Neural progenitor cell (in vitro differentiated cells): ENCODE data around the gene SPATA13. TPM values are rescaled to one million over a fixed set of nuclear protein-coding genes. Genes with fewer than 3 reads are reported as not detected.

Source experiments
- DNase-seq: peaks from one replicate; pipeline ENCODE4 v3.0.0-alpha.2; 2016; ENCODE audit warnings: low spot score
- H2AFZ ChIP-seq: fragments of 200-600 bp; sonication (generic); replicated peaks from 2 replicates; pipeline ENCODE4 v1.6.1; 2016; ENCODE audit warnings: antibody characterized with exemption
- H3F3A ChIP-seq: fragments of 200-600 bp; sonication (generic); 2 replicates; pipeline ENCODE4 v1.6.1; 2016; ENCODE audit warnings: antibody characterized with exemption, low read depth
- H3K27ac ChIP-seq: fragments of 200-600 bp; sonication (generic); 2 replicates; pipeline ENCODE4 v1.5.1; 2016; ENCODE audit warnings: mild to moderate bottlenecking
- H3K27me3 ChIP-seq: fragments of 200-600 bp; sonication (generic); 2 replicates; pipeline ENCODE4 v1.6.1; 2016; ENCODE audit warnings: mild to moderate bottlenecking, moderate library complexity
- H3K36me3 ChIP-seq: fragments of 200-600 bp; sonication (generic); 2 replicates; pipeline ENCODE4 v1.5.1; 2016
- H3K4me1 ChIP-seq: fragments of 200-600 bp; sonication (generic); 2 replicates; pipeline ENCODE4 v1.6.1; 2016; ENCODE audit warnings: mixed run types
- H3K4me2 ChIP-seq: fragments of 200-600 bp; sonication (generic); 2 replicates; pipeline ENCODE4 v1.6.1; 2016
- H3K4me3 ChIP-seq: fragments of 200-600 bp; sonication (generic); 2 replicates; pipeline ENCODE4 v1.5.1; 2016
- H3K79me2 ChIP-seq: fragments of 200-600 bp; sonication (generic); 2 replicates; pipeline ENCODE4 v1.6.1; 2016; ENCODE audit warnings: low read depth
- H3K9ac ChIP-seq: fragments of 200-600 bp; sonication (generic); 2 replicates; pipeline ENCODE4 v1.6.1; 2016
- H3K9me3 ChIP-seq: fragments of 200-600 bp; sonication (generic); 2 replicates; pipeline ENCODE4 v1.5.1; 2016; ENCODE audit warnings: low read depth
- H4K20me1 ChIP-seq: fragments of 200-600 bp; sonication (generic); 2 replicates; pipeline ENCODE4 v1.6.1; 2016; ENCODE audit warnings: low read depth
- H3K27ac Mint-ChIP-seq: 3 replicates; pipeline ENCODE4 v1.8.0; 2021; ENCODE audit warnings: mixed read lengths
- H3K27me3 Mint-ChIP-seq: 2 replicates; pipeline ENCODE4 v1.8.0; 2022; ENCODE audit warnings: low read depth, mild to moderate bottlenecking, inconsistent platforms, moderate library complexity, mixed read lengths; ENCODE audit not compliant: insufficient read depth
- H3K36me3 Mint-ChIP-seq: 3 replicates; pipeline ENCODE4 v1.8.0; 2021; ENCODE audit warnings: mixed read lengths
- H3K4me1 Mint-ChIP-seq: 3 replicates; pipeline ENCODE4 v1.8.0; 2021; ENCODE audit warnings: mixed read lengths
- H3K4me3 Mint-ChIP-seq: 3 replicates; pipeline ENCODE4 v1.8.0; 2021; ENCODE audit warnings: mild to moderate bottlenecking, moderate library complexity, mixed read lengths
- H3K9me3 Mint-ChIP-seq: 3 replicates; pipeline ENCODE4 v1.8.0; 2020; ENCODE audit warnings: mixed read lengths
- EZH2 ChIP-seq: fragments of 200-600 bp; sonication (generic); IDR thresholded peaks from 2 replicates; pipeline ENCODE4 v1.6.1; 2017; ENCODE audit warnings: antibody characterized with exemption, mild to moderate bottlenecking, moderate library complexity
- EZH2phosphoT487 ChIP-seq: fragments of 200-600 bp; sonication (generic); IDR thresholded peaks from 2 replicates; pipeline ENCODE4 v1.6.1; 2017; ENCODE audit warnings: antibody characterized with exemption
- total RNA-seq: library from RNA; depleted of rRNA; stranded (reverse); fragments of >200 nt; gene quantifications from 2 replicates; pipeline ENCODE4 v1.2.3, GENCODE V29; 2015; ENCODE audit warnings: low replicate concordance
- TF ChIP-seq, protein P1 (sequence below): fragments of 200-600 bp; sonication (generic); IDR thresholded peaks from 2 replicates; pipeline ENCODE4 v1.5.1; 2017; ENCODE audit warnings: antibody characterized with exemption, mild to moderate bottlenecking

The SPATA13 gene
- total RNA-seq, 1 donor from 2014 or later = 15.9 TPM

DNA sequence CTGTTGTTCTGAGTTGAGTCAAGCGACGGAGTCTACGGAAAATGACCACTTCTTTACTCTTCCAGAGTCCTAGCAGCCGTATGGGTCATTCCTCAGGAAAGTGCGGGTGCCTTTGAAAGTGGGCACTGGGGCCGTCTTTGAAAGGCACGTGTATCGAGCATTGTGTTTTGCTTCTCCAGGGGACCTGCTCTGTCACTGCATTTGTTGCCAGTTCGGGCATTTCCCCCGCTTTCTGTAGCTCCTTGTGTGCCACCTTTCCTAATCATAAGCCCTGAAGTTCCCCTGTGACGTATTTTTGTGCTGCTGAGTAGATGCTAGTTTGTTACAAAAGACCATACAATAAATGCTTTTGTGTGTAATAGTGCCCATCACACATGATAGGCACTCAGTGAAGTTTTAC is 24.4 kb downstream of the SPATA13 start:
- no peaks in the 10 kb centered on the region for H3K4me1 Mint-ChIP-seq
- Histone ChIP-seq H3K4me1 (peaks cover 4% of the 10 kb centered on the region), H3K27ac (no peak overlapping the region), H3K9me3 (no peaks in the 10 kb centered on the region), H4K20me1 (no peaks in the 10 kb centered on the region), H3F3A (no peaks in the 10 kb centered on the region), H3K79me2 (peaks cover 2% of the 10 kb centered on the region), H3K4me2 (no peak overlapping the region), H3K36me3 (no peaks in the 10 kb centered on the region), H3K9ac (no peak overlapping the region), H3K27me3 (no peaks in the 10 kb centered on the region), H2AFZ (no peak overlapping the region), H3K4me3 (no peak overlapping the region)
- H3K36me3 Mint-ChIP-seq = peaks cover 47% of the 10 kb centered on the region
- H3K4me3 Mint-ChIP-seq = no peak overlapping the region
- H3K27me3 Mint-ChIP-seq = no peaks in the 10 kb centered on the region
- TF ChIP-seq, protein P1, sequence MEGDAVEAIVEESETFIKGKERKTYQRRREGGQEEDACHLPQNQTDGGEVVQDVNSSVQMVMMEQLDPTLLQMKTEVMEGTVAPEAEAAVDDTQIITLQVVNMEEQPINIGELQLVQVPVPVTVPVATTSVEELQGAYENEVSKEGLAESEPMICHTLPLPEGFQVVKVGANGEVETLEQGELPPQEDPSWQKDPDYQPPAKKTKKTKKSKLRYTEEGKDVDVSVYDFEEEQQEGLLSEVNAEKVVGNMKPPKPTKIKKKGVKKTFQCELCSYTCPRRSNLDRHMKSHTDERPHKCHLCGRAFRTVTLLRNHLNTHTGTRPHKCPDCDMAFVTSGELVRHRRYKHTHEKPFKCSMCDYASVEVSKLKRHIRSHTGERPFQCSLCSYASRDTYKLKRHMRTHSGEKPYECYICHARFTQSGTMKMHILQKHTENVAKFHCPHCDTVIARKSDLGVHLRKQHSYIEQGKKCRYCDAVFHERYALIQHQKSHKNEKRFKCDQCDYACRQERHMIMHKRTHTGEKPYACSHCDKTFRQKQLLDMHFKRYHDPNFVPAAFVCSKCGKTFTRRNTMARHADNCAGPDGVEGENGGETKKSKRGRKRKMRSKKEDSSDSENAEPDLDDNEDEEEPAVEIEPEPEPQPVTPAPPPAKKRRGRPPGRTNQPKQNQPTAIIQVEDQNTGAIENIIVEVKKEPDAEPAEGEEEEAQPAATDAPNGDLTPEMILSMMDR = no peak
- no peak for TF ChIP-seq EZH2phosphoT487
- no peak for TF ChIP-seq EZH2
- DNase-seq = no peak
- no peak overlapping the region for H3K27ac Mint-ChIP-seq
- peaks cover 36% of the 10 kb centered on the region for H3K9me3 Mint-ChIP-seq

DNA sequence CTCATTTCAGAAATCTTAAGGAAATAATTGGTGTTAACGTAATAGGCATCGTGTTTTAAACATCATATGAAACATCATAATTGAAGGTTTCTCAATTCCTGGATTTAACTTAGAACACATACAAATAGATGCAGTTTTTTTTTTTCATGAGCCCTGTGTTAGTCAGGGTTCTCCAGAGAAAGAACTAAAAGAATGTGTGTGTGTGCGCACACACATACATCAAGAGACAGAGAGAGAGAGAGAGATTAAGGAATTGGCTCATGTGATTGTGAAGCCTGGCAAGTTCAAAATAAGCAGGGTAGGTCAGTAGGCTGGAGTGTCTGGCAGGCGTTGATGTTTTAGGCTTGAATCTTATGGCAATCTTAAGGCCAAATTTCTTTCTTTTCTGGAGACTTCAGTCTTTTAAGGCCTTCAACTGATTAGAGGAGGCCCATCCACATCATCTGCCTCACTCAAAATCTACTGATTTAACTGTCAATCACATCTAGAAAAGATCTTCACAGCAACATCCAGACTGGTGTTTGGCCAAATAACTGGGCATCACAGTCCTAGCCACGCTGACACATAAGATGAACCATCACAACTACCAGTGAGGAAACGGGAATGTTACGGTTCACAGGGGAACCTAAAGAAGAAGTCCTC is 25.2 kb downstream of the SPATA13 start:
- H3K27ac ChIP-seq = no peak overlapping the region
- H3K9ac ChIP-seq = no peak overlapping the region
- no peaks in the 10 kb centered on the region for H3K9me3 ChIP-seq
- no peaks in the 10 kb centered on the region for H3K36me3 ChIP-seq
- no peak overlapping the region for H2AFZ ChIP-seq
- H3K27me3 ChIP-seq = no peaks in the 10 kb centered on the region
- no peak overlapping the region for H3K4me3 ChIP-seq
- H3K4me1 ChIP-seq = peaks cover 4% of the 10 kb centered on the region
- Mint-ChIP-seq H3K4me3 (no peak overlapping the region), H3K9me3 (peaks cover 39% of the 10 kb centered on the region), H3K27me3 (no peaks in the 10 kb centered on the region), H3K27ac (no peak overlapping the region), H3K36me3 (peaks cover 48% of the 10 kb centered on the region), H3K4me1 (no peaks in the 10 kb centered on the region)
- H3K4me2 ChIP-seq = no peak overlapping the region
- no peaks in the 10 kb centered on the region for H4K20me1 ChIP-seq
- TF ChIP-seq, protein P1 = no peak
- TF ChIP-seq EZH2phosphoT487 (no peak), EZH2 (no peak)
- H3K79me2 ChIP-seq = no peaks in the 10 kb centered on the region
- H3F3A ChIP-seq = peaks cover 5% of the 10 kb centered on the region
- DNase-seq = no peak

DNA sequence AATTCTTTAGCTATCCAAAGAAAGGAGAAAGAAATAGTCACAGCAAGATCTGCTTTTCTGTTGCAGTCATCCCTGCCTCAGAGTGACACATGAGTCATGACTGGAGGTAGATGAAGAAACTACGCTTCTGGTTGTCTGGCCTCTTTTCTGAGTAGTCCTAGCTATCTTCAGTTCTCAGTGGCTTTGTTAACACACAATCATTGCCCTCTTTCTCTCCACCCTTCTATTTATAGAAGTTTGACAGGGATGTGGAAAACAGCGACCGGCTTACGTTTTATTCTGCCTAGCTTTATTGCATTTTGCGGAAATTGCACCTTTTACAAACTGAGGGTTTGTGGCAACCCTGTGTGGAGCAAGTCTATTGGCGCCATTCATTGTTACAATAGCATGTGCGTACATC is 26.7 kb downstream of the SPATA13 start:
- H3K27ac ChIP-seq = no peak overlapping the region
- H3K79me2 ChIP-seq = no peaks in the 10 kb centered on the region
- H3K27me3 ChIP-seq = no peaks in the 10 kb centered on the region
- TF ChIP-seq EZH2phosphoT487 = no peak
- TF ChIP-seq, protein P1 = no peak
- TF ChIP-seq EZH2 = no peak
- Mint-ChIP-seq H3K4me1 (peaks cover 1% of the 10 kb centered on the region), H3K4me3 (no peak overlapping the region), H3K27me3 (no peaks in the 10 kb centered on the region), H3K36me3 (peaks cover 43% of the 10 kb centered on the region), H3K27ac (no peak overlapping the region), H3K9me3 (peaks cover 37% of the 10 kb centered on the region)
- H3K4me3 ChIP-seq = no peak overlapping the region
- H2AFZ ChIP-seq = no peak overlapping the region
- H3K4me1 ChIP-seq = peaks cover 10% of the 10 kb centered on the region
- H3K9me3 ChIP-seq = no peaks in the 10 kb centered on the region
- H3K36me3 ChIP-seq = no peaks in the 10 kb centered on the region
- H3K9ac ChIP-seq = no peak overlapping the region
- no peak for DNase-seq
- H3K4me2 ChIP-seq = no peak overlapping the region
- H4K20me1 ChIP-seq = no peaks in the 10 kb centered on the region
- H3F3A ChIP-seq = peaks cover 7% of the 10 kb centered on the region
